DMS79 treated with DMSO at 0.1 percent for 48 hours (cell line): ENCODE data around the gene COPS3.
A peak's percentile ranks its signal among the peaks of the same experiment; 100 is the strongest.
"Not testable (repeated sequence)": the region's sequence is repeated elsewhere in the genome, so short reads cannot be mapped to it uniquely, and the experiment has no call there.

Source experiments
- DNase-seq: peaks from one replicate; lab custom pipeline; 2025; lab: John Stamatoyannopoulos, UW

COPS3 gene

DNA sequence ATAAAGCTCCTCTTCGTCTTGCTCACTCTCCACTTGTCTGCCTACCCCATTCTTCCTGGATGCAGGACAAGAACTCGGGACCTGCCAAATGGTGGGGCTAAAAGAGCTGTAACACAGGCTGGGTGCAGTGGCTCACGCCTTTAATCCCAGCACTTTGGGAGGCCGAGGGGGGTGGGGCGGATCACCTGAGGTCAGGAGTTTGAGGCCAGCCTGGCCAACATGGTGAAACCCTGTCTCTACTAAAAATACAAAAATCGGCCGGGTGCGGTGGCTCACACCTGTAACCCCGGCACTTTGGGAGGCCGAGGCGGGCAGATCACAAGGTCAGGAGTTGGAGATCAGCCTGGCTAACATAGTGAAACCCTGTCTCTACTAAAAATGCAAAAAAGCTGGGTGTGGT, 20.6 kb upstream of the COPS3 start:
- not testable (repeated sequence) for DNase-seq

DNA sequence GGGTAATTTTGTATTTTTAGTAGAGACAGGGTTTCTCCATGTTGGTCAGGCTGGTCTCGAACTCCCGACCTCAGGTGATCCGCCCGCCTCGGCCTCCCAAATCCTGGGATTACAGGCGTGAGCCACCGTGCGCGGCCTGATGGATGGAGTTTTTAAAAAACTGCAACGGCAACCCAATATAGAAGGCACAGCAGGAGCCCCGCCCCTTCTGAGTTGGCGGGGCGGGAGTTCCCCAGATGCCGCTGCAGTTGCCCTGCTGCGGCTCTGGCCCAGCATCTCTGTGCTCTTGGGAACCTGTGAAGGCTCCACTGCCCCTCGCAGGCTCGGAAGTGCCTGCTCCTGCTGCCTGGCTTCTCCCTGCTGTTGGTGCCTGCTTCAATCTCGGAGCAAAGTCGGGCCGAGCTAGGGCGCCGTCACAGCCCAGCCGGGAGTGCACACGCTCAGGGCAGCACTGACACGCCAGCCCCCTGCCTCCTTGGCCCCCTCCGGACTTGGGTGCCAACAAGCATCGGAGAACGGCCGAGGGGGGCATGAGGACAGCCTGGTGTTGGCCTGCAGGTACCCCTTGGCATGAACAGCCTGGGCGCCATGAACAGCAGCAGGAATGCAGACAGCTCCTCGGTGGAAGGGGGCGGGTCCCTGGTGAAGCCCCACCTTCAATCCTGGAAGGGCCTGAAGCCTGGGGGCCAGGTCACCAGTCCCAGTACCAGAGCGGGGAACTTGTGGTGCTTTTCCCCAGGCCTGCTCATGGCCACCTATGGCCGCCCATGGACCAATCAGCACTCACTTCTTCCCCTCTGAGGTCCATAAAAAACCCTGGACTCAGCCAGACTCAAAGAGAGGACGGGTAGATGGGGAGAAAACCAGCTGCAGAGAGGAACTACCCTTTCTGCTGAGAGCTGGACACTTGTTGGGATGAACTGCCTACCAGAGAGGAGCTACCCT, 19.9 kb upstream of the COPS3 start:
- no peak for DNase-seq

DNA sequence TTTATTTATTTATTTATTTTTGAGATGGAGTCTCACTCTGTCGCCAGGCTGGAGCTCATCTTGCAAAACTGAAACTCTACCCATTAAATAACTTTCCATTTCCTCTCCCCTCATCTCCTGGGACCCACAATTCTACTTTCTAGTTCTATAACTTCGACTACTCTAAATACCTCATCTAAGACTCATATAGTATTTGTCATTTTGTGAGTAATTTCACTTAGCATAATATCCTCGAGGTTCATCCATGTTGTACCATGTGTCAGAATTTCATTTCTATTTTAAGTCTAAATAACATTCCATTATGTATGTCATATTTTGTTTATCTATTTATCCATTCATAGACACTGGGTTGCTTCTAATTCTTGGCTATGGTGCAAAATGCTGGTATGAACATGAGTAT, 17.1 kb upstream of the COPS3 start:
- DNase-seq = no peak

DNA sequence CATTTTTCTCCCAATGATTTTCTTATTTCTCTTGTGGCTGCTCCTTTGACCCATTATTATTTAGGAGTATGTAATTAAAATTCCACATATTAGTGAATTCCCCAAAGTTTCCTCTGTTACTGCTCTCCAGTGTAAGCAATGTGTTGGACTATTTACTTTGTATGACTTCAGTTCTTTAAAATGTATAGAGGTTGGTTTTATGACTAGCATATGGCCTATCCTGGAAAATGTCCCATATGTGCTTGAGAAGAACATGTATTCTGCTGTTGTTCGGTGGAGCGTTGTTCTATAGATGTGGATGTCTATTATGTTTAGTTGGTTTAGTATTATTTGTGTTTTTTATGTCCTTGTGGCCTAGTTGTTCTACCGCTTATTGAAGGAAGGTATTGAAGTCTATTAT, 16.2 kb upstream of the COPS3 start:
- no peak for DNase-seq

DNA sequence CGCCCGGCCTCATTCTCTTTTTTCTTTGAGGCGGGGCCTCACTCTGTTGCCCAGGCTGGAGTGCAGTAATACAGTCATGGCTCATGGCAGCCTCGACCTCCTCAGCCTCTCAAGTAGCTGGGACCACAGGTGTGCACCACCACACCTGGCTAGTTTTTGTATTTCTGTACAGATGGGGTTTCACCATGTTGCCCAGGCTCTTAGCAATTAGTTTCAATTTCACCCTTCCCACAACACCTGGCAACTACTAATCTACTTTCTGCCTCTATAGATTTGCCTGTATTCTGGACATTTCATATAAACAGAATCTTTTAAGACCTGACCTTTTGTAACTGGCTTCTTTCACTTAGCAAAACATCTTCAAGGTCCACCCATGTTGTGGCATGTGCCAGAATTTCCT, 14.1 kb upstream of the COPS3 start:
- no peak for DNase-seq

DNA sequence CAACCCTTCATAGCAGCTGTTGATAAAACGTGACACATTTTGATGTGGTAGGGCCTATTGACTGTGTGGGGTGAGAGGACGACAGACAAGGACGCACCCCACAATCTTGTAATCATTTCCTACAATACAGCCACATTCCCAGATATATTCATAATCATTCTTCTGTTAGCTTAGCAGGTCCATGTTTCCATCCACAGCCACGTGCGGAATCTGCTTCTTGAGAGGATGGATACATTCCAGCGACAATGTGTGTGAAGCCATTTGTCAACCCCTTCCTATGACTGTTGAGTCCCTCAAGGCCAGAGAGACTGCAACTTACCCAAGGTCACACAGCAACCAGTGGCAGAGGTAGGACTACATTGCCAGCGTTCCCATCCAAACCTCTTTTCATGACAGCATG, 8.7 kb upstream of the COPS3 start:
- no peak for DNase-seq

DNA sequence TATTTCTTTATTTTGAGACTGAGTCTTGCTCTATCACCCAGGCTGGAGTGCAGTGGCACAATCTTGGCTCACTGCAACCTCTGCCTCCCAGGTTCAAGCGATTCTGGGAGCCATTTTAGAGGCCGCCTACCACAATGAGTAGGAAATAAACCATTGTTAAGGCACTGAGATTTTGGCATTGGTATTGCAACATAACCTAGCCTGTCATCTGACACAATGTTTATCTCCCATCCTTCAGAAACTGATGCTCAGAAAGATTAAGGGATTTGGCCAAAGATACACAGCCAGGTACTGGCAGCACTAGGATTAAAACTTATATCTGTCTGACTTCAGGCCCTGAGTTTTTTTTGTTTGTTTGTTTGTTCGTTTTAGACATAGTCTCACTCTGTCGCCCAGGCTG, 8.0 kb upstream of the COPS3 start:
- DNase-seq = no peak

DNA sequence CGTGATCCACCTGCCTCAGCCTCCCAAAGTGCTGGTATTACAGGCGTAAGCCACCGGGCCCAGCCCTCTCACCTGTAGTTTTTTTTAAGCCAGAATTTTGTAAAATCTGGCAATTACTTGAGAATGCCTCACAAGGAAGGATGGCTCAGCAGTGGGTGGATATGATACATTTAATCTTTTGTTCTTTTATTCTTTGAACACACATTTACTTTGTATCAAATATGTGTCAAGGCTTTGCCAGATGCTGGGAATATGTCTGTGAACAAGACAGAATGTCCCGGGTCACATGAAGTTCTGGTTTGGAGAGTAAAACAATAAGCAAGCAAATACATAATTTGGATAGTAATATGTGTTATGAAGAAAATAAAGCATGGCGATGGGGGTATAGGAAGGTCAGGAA, 4.9 kb upstream of the COPS3 start:
- DNase-seq = no peak

DNA sequence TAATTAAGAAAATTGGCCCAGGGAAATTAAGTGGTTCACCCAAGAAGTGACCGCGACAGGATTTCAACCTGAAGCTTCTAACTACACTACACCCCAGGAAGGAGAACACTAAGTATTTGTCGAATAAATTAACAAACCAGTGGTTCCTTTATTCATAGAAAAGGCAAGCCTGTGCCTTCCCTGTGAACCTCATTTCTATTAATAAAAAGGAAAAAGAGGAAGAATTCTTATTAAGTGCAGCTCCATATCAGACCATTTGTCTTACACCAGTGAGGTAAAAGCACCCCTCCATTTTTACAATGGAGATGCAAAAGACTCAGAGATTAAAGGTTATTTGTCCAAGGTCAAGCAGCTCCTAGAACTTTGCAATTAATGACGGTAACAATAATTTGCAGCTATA, 1.7 kb downstream of the COPS3 start:
- no peak for DNase-seq

DNA sequence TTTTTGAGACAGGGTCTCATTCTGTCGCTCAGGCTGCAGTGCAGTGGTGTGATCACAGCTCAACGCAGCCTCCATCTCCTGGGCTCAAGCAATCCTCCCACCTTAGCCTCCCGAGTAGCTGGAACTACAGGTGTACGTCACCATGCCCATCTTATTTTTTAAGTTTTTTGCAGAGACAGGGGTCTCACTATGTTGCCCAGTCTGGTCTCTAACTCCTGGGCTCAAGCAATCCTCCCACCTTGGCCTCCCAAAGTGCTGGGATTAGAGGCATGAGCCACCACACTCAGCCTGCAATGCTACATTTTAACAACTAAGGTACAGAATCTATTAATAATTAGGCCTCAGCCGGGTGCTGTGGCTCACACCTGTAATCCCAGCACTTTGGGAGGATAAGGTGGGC, 3.6 kb downstream of the COPS3 start:
- not testable (repeated sequence) for DNase-seq

DNA sequence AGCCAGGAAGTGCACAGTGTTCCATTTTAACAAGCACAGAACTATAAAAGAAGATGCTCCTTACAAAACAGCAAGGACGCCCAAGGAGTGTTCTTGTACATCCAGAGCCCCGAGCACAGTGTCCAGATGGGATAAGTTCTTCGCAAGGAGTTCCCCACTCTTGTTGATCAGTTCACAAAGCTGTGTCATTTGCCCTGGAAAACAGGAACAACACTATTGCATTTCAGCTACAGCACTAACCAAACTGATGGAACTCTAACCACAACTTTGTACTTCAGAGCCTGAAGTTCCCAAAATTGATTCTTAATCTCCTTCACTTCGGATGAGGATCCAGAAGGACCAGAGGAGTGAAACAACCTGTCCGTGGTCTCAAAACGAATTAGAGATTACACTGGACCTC, 5.1 kb downstream of the COPS3 start:
- no peak for DNase-seq

DNA sequence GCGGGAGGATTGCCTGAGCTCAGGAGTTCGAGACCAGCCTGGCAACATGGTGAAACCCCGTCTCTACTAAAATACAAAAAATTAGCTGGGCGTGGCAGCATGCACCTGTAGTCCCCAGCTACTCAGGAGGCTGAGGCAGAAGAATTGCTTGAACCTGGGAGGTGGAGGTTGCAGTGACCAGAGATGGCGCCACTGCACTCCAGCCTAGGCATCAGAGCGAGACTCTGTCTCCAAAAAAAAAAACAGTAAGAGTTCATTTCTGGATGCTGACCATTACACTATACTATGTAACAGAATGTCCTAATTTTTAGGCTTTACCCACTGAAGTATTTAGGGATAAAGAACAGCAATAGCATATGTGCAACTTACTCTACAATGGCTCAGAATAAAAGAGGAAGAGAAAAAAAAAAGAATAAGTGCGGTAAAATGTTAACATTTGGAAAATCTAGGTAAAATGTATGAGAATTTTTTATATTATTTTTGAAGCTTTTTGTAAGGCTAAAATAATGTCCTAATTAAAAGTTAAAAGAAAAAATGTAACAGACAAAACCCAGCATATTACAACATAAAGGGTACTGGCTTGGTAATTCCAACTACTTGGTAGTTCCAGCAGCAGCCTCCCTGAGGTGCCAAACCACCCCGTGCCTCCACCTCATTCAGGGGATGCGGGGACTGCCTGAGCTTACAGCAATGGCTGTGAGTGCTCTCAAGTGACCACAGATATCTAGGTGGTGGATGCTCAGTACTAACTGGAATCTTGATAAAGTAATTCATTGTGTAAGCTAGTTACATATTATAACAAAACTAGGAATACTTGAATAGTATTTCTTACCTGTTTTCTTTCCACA, 10.9 kb downstream of the COPS3 start:
- DNase-seq = no peak

DNA sequence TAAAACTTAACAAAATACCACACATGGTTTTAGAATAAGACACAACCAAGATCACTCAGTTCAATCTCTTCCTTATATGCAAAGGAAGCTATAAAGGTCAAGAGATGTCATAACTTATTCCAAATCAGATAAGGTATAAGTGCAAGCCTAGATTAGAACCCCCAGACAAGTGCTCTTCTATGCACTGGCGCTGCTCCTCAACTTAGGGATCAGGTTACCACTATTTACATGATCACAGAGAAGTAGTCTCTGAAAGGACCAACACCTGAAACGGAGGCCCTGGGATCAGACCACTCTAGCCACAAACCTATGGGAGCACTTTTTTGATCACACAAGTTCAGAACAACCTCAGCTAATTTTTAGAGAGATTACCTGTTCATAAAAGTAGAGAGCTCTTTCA, 16.6 kb downstream of the COPS3 start:
- peak; percentile 14 for DNase-seq

DNA sequence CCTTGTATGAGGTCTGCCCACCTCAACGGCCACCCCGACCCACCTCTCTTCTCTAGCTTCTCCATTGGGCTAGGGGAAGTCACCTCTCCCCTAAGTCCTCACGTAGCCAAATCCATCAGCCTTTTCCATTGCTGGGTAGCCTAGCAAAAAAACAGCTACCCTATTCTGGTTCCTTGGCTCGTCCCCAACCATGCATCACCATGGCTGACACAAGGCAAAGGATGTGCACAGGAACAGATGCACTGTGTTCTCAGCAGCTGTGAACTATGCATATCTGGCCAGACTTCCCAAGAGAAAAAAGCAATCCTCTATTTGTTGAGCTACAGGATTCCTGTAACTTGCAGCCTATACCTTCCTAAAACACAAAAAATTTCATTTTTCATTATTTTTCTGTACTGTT, 22.0 kb downstream of the COPS3 start:
- no peak for DNase-seq

DNA sequence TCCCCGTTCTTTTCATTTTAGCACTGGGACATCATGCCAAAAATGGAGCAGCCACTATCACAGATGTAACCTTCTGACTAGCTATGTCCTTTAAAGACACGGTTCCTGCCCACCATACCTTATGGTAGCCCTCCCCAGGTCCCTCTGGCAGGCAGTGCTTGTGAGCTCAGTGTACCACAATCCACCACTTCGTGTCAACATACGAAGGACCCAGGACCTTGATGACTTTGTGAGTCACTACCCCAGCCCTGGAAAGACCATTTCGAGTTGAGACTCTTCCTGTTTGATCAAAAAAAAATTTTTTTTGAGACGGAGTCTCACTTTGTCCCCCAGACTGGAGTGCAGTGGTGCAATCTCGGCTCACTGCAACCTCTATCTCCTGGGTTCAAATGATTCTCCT, 23.0 kb downstream of the COPS3 start:
- no peak for DNase-seq

DNA sequence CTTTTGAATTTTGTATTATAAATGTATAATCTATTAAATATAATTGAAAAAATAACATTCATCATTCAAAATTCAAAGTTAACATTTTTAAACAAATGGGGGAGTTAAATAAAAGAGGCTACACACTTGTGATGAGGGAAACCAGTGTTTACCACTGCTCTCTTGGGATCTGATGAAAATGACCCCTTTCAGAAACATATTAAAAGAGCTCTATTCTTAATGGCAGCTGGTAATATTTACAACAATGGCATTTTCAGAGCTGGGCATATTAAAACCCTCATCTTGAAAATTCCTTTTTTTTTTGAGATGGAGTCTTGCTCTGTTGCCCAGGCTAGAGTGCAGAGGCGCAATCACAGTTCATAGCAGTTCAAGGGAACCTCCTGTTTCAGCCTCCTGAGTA, 24.7 kb downstream of the COPS3 start:
- DNase-seq = no peak

DNA sequence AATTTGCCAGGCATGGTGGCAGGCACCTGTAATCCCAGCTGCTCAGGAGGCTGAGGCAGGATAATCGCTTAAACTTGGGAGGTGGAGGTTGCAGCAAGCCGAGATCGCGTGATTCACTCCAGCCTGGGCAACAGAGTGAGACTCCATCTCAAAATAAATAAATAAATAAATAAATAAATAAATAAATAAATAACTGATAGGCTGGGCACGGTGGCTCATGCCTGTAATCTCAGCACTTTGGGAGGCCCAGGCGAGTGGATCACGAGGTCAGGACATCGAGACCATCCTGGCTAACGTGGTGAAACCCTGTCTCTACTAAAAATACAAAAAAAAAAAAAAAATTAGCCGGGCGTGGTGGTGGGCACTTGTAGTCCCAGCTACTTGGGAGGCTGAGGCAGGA, 25.4 kb downstream of the COPS3 start:
- DNase-seq = not testable (repeated sequence)

DNA sequence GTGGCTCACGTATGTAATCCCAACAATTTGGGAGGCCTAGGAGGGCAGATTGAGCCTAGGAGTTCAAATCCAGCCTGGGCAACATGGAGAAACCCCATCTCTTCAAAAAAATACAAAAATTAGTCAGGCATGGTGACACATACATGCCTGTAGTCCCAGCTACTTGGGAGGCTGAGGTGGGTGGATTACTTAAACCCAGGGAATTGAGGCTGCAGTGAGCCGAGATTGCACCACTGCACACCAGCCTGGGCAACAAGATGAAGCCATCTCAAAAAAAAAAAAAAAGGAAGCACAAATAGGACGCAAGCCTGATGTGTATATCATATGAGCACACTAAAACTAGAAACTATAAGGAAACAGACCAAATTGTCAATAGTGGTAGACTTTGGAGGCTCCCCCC, 27.0 kb downstream of the COPS3 start:
- no peak for DNase-seq

DNA sequence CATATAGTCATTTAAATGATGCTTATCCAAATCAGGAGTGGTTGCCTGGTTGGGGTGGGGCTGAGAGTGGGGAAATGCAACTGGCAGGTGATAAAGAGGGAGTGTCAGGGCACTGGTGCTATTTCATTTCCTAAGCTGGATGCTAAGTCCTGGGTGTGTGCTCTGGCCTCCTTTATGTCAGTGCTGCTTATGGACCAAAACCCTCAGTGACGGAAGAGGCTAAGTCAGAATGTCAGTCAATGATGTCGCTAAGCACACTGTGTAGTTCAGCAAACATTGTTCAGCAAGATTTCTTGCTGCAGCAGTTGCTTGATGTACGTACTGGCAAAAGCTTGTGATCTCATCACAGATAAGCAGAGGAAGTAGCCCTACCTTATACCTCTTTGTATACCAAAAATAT, 27.6 kb downstream of the COPS3 start:
- DNase-seq = no peak

DNA sequence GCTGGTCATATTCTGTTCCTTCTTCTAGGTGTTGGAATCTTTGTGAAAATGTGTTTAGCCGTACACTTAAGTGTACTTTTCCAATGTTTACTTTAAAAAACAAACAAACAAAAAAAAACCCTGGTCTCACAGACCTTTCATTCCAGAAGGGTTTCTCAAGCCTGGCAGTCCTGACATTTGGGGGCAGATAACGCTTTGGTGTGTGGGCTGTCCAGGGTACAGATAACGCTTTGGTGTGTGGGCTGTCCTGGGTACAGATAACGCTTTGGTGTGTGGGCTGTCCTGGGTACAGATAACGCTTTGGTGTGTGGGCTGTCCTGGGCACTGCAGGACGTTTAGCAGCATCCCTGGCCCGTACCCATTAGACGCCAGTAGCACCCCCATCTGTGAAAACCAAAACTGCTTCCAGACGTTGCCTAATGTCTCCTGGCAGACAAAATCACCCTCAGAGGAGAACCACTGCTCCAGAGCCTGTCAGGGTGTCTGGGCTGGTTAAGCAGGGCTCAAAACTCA, 28.8 kb downstream of the COPS3 start:
- DNase-seq = no peak

DNA sequence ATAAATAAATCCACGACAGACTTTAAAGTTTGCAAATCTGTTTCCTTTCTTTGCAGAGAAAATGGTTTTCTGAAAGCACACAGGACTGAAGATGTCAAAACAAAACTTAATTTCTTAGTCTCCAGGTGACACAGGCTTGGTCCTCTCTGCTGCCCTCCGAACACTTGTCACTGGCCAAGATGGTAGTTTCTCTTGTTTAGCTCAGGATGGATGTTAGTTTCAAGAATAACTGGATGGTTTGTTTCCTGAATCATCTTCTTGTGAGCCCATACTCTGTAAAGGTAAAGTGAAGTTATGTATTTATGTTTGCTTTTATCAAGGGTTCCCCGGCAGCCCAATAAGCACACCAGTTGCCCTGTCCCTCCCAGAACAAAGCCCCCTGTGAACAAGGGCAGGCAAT, 34.2 kb downstream of the COPS3 start:
- DNase-seq = no peak

DNA sequence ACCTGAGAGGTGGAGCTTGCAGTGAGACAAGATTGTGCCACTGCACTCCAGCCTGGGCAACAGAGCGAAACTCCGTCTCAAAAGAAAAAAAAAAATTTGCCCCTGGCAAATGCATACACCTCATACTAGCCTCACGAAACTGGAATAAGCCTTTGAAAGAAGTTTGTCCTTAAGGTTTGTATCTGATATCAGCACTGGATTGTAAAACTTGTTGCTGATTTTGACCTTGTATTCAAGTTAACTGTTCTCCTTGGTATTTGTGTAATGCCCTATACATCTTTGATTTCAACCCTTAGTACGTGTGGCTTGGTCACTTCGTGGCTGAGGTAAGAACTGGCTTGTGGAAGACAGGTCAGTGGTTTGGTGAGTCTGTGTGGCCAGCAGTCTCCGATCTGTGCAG, 37.9 kb downstream of the COPS3 start:
- DNase-seq = no peak

DNA sequence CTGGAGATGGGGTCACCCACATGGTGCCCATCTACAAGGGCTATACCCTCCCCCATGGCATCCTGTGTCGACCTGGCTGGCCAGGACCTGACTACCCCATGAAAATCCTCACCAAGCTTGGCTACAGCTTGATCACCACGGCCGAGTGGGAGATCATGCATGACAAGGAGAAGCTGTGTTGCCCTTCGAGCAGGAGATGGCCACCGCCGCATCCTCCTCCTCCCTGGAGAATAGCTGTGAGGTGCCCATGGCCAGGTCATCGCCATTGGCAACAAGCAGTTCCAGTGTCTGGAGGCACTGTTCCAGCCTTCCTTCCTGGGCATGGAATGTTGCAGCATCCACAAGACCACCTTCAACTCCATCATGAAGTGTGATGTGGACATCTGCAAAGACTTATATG, 38.8 kb downstream of the COPS3 start:
- no peak for DNase-seq
